Neuronal stem cell (in vitro differentiated cells): ENCODE measurements around the gene DLK1.
A peak's percentile ranks its signal among the peaks of the same experiment; 100 is the strongest.

ENCODE experiments used
- DNase-seq: peaks from one replicate; pipeline ENCODE4 v3.0.0-alpha.2; 2013; ENCODE audit warnings: low spot score
- H2AFZ ChIP-seq: one replicate; pipeline ENCODE4 v1.6.1; 2013; ENCODE audit warnings: mild to moderate bottlenecking, low read length, inconsistent platforms
- H2AK5ac ChIP-seq: 2 replicates; pipeline ENCODE4 v1.6.1; 2013; ENCODE audit warnings: low read depth, mild to moderate bottlenecking, inconsistent platforms, low read length, moderate library complexity, mixed read lengths
- H2BK120ac ChIP-seq: 2 replicates; pipeline ENCODE4 v1.6.1; 2013; ENCODE audit warnings: low read depth, mild to moderate bottlenecking, inconsistent platforms, low read length, moderate library complexity, mixed read lengths
- H2BK12ac ChIP-seq: one replicate; pipeline ENCODE4 v1.6.1; 2013; ENCODE audit warnings: low read length, inconsistent platforms
- H2BK15ac ChIP-seq: 2 replicates; pipeline ENCODE4 v1.6.1; 2013; ENCODE audit warnings: mild to moderate bottlenecking, low read length, inconsistent platforms, mixed read lengths
- H2BK5ac ChIP-seq: one replicate; pipeline ENCODE4 v1.6.1; 2013; ENCODE audit warnings: inconsistent platforms, mild to moderate bottlenecking, low read length, moderate library complexity
- H3K14ac ChIP-seq: one replicate; pipeline ENCODE4 v1.6.1; 2013; ENCODE audit warnings: low read length, inconsistent platforms
- H3K18ac ChIP-seq: 2 replicates; pipeline ENCODE4 v1.6.1; 2013; ENCODE audit warnings: low read length, inconsistent platforms
- H3K23ac ChIP-seq: 2 replicates; pipeline ENCODE4 v1.6.1; 2013; ENCODE audit warnings: low read depth, mild to moderate bottlenecking, mixed read lengths, low read length, inconsistent platforms; ENCODE audit not compliant: poor library complexity
- H3K27ac ChIP-seq: replicated peaks from 3 replicates; pipeline ENCODE4 v1.5.1; 2013; ENCODE audit warnings: low read length, inconsistent platforms
- H3K27me3 ChIP-seq, 3 experiments: 2 replicates each; pipeline ENCODE4 v1.6.1; 2013; ENCODE audit warnings: low read length in 3 of 3, mild to moderate bottlenecking in 2 of 3, inconsistent platforms in 1 of 3, low read depth in 1 of 3, mixed read lengths in 1 of 3, moderate library complexity in 1 of 3; ENCODE audit not compliant: control insufficient read depth in 3 of 3, insufficient read depth in 3 of 3
- H3K36me3 ChIP-seq, 2 donors: replicated peaks in 1 of 2; 2 replicates each; pipeline ENCODE4 v1.6.1; 2013; ENCODE audit warnings: low read length in 2 of 2; ENCODE audit not compliant: control insufficient read depth in 2 of 2, insufficient read depth in 2 of 2
- H3K4ac ChIP-seq: 2 replicates; pipeline ENCODE4 v1.6.1; 2013; ENCODE audit warnings: inconsistent platforms, mild to moderate bottlenecking, low read length, moderate library complexity
- H3K4me1 ChIP-seq, 2 donors: 1 replicate in 1 of 2; 2 replicates in 1 of 2; pipeline ENCODE4 v1.6.1; 2013; ENCODE audit warnings: low read length in 2 of 2, low read depth in 1 of 2; ENCODE audit not compliant: control insufficient read depth in 2 of 2, insufficient read depth in 1 of 2
- H3K4me2 ChIP-seq: one replicate; pipeline ENCODE4 v1.6.1; 2013; ENCODE audit warnings: mild to moderate bottlenecking, low read length, inconsistent platforms; ENCODE audit not compliant: insufficient read depth, poor library complexity, severe bottlenecking
- H3K4me3 ChIP-seq, 2 donors: 2 replicates each; pipeline ENCODE4 v1.5.1; 2013; ENCODE audit warnings: low read length in 2 of 2, mild to moderate bottlenecking in 2 of 2, inconsistent platforms in 1 of 2, moderate library complexity in 1 of 2
- H3K79me1 ChIP-seq: one replicate; pipeline ENCODE4 v1.6.1; 2013; ENCODE audit warnings: low read depth, mild to moderate bottlenecking, inconsistent platforms, low read length, moderate library complexity
- H3K9ac ChIP-seq: one replicate; pipeline ENCODE4 v1.6.1; 2013; ENCODE audit warnings: mild to moderate bottlenecking, low read depth, low read length, inconsistent platforms; ENCODE audit not compliant: poor library complexity
- H3K9me3 ChIP-seq, 2 donors: replicated peaks in 1 of 2; 2 replicates each; pipeline versions ENCODE3 to v1.6.1; 2013; ENCODE audit warnings: low read length in 2 of 2, mild to moderate bottlenecking in 2 of 2, inconsistent platforms in 1 of 2, low read depth in 1 of 2, mixed read lengths in 1 of 2, moderate library complexity in 1 of 2; ENCODE audit not compliant: control insufficient read depth in 2 of 2, insufficient read depth in 1 of 2
- H4K8ac ChIP-seq: one replicate; pipeline ENCODE4 v1.6.1; 2013; ENCODE audit warnings: low read depth, mild to moderate bottlenecking, inconsistent platforms, low read length, moderate library complexity
- H4K91ac ChIP-seq: one replicate; pipeline ENCODE4 v1.6.1; 2013; ENCODE audit warnings: low read length, low read depth, mild to moderate bottlenecking, inconsistent platforms; ENCODE audit not compliant: poor library complexity
- WGBS, 2 donors: extraction: QIAGEN DNeasy Blood & Tissue Kit; methylation state at CpG; one replicate each; pipeline ENCODE4 v1.1.7; 2013; ENCODE audit warnings: missing lambda C conversion rate in 2 of 2, mixed read lengths in 1 of 2; ENCODE audit not compliant: insufficient read length in 2 of 2, insufficient replicate concordance in 1 of 2; ENCODE audit errors: extremely low coverage in 2 of 2; 5-methylcytosine and 5-hydroxymethylcytosine counted together

The DLK1 gene

GRCh38 chr14:100739306-100739705 lies 12.6 kb downstream of the DLK1 start:
- Histone ChIP-seq H3K4ac (no peak overlapping the region), H3K27ac (peak overlapping the region; percentile 45), H2BK120ac (peak overlapping the region; percentile 19), H2BK15ac (peak overlapping the region; percentile 3), H3K9ac (no peak overlapping the region), H3K27me3 (peaks cover 0 to 6% (median 0%) of the 10 kb centered on the region in 3 experiments), H3K4me3 (no peak overlapping the region), H3K79me1 (peaks cover 2% of the 10 kb centered on the region), H2AFZ (no peak overlapping the region), H3K23ac (no peak overlapping the region), H3K14ac (no peak overlapping the region), H3K4me2 (no peak overlapping the region), H3K36me3 (peaks cover 0 to 10% of the 10 kb centered on the region in 2 donors), H3K9me3 (peaks cover 0 to 5% of the 10 kb centered on the region in 2 donors), H3K18ac (peak overlapping the region; percentile 83), H2AK5ac (peak overlapping the region; percentile 63), H2BK12ac (no peak overlapping the region), H3K4me1 (peaks cover 0 to 4% of the 10 kb centered on the region in 2 donors), H4K91ac (no peak overlapping the region), H2BK5ac (peak overlapping the region; percentile 40), H4K8ac (no peak overlapping the region)
- WGBS, 2 donors: no CpG with 5 or more reads among the region's 11 CpGs
- no peak for DNase-seq

GRCh38 chr14:100740196-100740825 lies 13.6 kb downstream of the DLK1 start:
- H2BK5ac ChIP-seq: peak overlapping the region; percentile 87
- no peak for DNase-seq
- H4K8ac ChIP-seq: peak overlapping the region; percentile 75
- H3K27ac ChIP-seq: no peak overlapping the region
- H3K36me3 ChIP-seq: peaks cover 0 to 2% of the 10 kb centered on the region in 2 donors
- peak overlapping the region; percentile 63 for H2BK120ac ChIP-seq
- no peak overlapping the region for H3K4me2 ChIP-seq
- peak overlapping the region; percentile 94 for H2BK15ac ChIP-seq
- peak overlapping the region; percentile 58 for H2AK5ac ChIP-seq
- H3K14ac ChIP-seq: no peak overlapping the region
- peaks cover 0 to 3% (median 0%) of the 10 kb centered on the region in 3 experiments for H3K27me3 ChIP-seq
- peak overlapping the region; percentile 69 for H3K4ac ChIP-seq
- H3K4me1 ChIP-seq: peaks cover 0 to 2% of the 10 kb centered on the region in 2 donors
- no CpG with 5 or more reads among the region's 9 CpGs for WGBS, 2 donors
- peaks cover 0 to 5% of the 10 kb centered on the region in 2 donors for H3K9me3 ChIP-seq
- H3K23ac ChIP-seq: no peak overlapping the region
- no peak overlapping the region for H4K91ac ChIP-seq
- no peak overlapping the region for H3K4me3 ChIP-seq
- no peak overlapping the region for H2AFZ ChIP-seq
- peaks cover 2% of the 10 kb centered on the region for H3K79me1 ChIP-seq
- H2BK12ac ChIP-seq: peak overlapping the region; percentile 84
- H3K18ac ChIP-seq: peak overlapping the region; percentile 71
- no peak overlapping the region for H3K9ac ChIP-seq

DNA sequence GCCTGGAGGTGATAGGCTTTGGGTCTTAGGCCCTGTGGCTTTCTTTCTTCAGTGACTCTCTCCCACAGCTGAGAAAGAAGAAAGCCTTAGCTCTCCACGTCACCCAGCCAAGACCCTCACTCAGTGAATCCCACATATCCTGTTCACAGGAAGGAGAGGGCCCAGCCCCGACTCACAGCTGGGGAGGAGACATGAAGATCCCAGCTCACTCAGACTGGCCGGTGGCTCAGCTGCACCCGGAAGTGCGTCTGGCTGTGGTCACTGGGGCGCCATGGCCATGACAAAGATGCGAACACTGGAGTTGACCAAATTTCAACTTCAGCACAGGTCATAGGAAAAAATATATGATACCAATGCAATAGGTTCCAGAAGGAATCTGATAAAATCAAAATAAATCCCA lies 14.2 kb downstream of the DLK1 start:
- WGBS, 2 donors: no CpG with 5 or more reads among the region's 7 CpGs
- Histone ChIP-seq H3K23ac (no peak overlapping the region), H3K36me3 (no peaks in the 10 kb centered on the region), H2BK120ac (peak overlapping the region; percentile 63), H3K27me3 (peaks cover 0 to 3% (median 0%) of the 10 kb centered on the region in 3 experiments), H2BK12ac (peak overlapping the region; percentile 84), H4K8ac (peak overlapping the region; percentile 75), H3K9ac (no peak overlapping the region), H3K4me3 (no peak overlapping the region), H2AFZ (no peak overlapping the region), H3K4me2 (no peak overlapping the region), H3K4ac (peak overlapping the region; percentile 69), H3K18ac (no peak overlapping the region), H2AK5ac (peak overlapping the region; percentile 58), H3K9me3 (peaks cover 0 to 5% of the 10 kb centered on the region in 2 donors), H3K14ac (no peak overlapping the region), H2BK5ac (peak overlapping the region; percentile 87), H3K79me1 (peaks cover 2% of the 10 kb centered on the region), H2BK15ac (peak overlapping the region; percentile 94), H3K4me1 (peaks cover 0 to 2% of the 10 kb centered on the region in 2 donors), H3K27ac (no peak overlapping the region), H4K91ac (no peak overlapping the region)
- DNase-seq: no peak

DNA sequence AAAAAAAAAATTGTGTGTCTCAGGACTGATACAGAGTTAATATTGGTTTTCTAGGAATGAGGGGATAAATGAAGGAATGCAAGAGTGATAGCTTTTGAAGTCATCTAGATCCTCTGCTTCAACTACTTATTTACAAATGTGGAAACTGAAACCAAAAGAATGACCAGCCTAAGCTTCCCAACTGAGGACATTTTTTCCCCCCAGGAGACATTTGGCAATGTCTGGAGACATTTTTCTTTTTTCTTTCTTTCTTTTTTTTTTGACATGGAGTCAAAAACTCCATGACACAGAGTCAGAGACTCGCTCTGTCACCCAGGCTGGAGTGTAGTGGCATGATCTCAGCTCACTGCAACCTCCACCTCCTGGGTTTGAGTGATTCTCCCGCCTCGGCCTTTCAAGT lies 15.3 kb downstream of the DLK1 start:
- H2BK12ac ChIP-seq: no peak overlapping the region
- peaks cover 0 to 5% of the 10 kb centered on the region in 2 donors for H3K9me3 ChIP-seq
- no peak overlapping the region for H3K18ac ChIP-seq
- H3K4me3 ChIP-seq: no peak overlapping the region
- H3K9ac ChIP-seq: no peak overlapping the region
- no peak overlapping the region for H2BK15ac ChIP-seq
- WGBS, 2 donors: no CpG with 5 or more reads among the region's 3 CpGs
- H3K79me1 ChIP-seq: peaks cover 2% of the 10 kb centered on the region
- H3K4me1 ChIP-seq: no peaks in the 10 kb centered on the region
- no peak overlapping the region for H3K27ac ChIP-seq
- DNase-seq: no peak
- H4K8ac ChIP-seq: no peak overlapping the region
- no peak overlapping the region for H3K4me2 ChIP-seq
- H3K4ac ChIP-seq: no peak overlapping the region
- no peak overlapping the region for H2AFZ ChIP-seq
- no peaks in the 10 kb centered on the region for H3K36me3 ChIP-seq
- H4K91ac ChIP-seq: no peak overlapping the region
- H3K27me3 ChIP-seq: peaks cover 0 to 3% (median 0%) of the 10 kb centered on the region in 3 experiments
- no peak overlapping the region for H2AK5ac ChIP-seq
- no peak overlapping the region for H2BK120ac ChIP-seq
- no peak overlapping the region for H2BK5ac ChIP-seq
- no peak overlapping the region for H3K14ac ChIP-seq
- no peak overlapping the region for H3K23ac ChIP-seq
